ENCODE measurements around the gene NR3C2.

- TF ChIP-seq CEBPB (IDR thresholded peaks at IDR 0.05; ENCODE audit: low read depth) (no peak), POLR2A (IDR thresholded peaks at IDR 0.05; ENCODE audit: borderline replicate concordance, extremely low read depth, insufficient read depth, insufficient read length) (no peak), JUND (IDR thresholded peaks at IDR 0.05) (no peak), SIN3A (IDR thresholded peaks at IDR 0.05; ENCODE audit: low read depth) (no peak), YY1 (IDR thresholded peaks at IDR 0.05; ENCODE audit: extremely low read depth, insufficient replicate concordance, low read depth, low read length) (no peak), EGR1 (IDR thresholded peaks at IDR 0.05; ENCODE audit: low read depth) (no peak), CTCF (IDR thresholded peaks at IDR 0.05 in 2 of 3, conservative IDR thresholded peaks at IDR 0.05 in 1 of 3; ENCODE audit: borderline replicate concordance in 1 of 3, insufficient read depth in 1 of 3, low read depth in 2 of 3, low read length in 2 of 3) (no peak), SRF (IDR thresholded peaks at IDR 0.05; ENCODE audit: low read depth) (no peak)
These were observed 213.2 kb downstream of the NR3C2 start for GRCh38 chr4:148229028-148229427.
